Activated CD4-positive, alpha-beta T cell treated with anti-CD3 and anti-CD28 coated beads, Interleukin-2, amount 10 ng/mL, durations not matched to agents 24 days and 14 days (primary cell): ENCODE data around the gene UNK. TPM values are rescaled to one million over a fixed set of nuclear protein-coding genes. Genes with fewer than 3 reads are reported as not detected.
A peak's percentile ranks its signal among the peaks of the same experiment; 100 is the strongest.

Experiments used
- DNase-seq: peaks from one replicate; pipeline ENCODE4 v3.0.0; 2022
- H3K27ac Mint-ChIP-seq: one replicate; pipeline ENCODE4 v1.8.0; 2022; ENCODE audit warnings: mild to moderate bottlenecking, mixed read lengths
- H3K27me3 Mint-ChIP-seq: one replicate; pipeline ENCODE4 v1.8.0; 2022; ENCODE audit warnings: mixed read lengths
- H3K36me3 Mint-ChIP-seq: one replicate; pipeline ENCODE4 v1.8.0; 2022; ENCODE audit warnings: low read depth, mild to moderate bottlenecking, mixed read lengths
- H3K4me1 Mint-ChIP-seq: one replicate; pipeline ENCODE4 v1.8.0; 2021; ENCODE audit warnings: mixed read lengths
- H3K4me3 Mint-ChIP-seq: one replicate; pipeline ENCODE4 v1.8.0; 2022; ENCODE audit warnings: mild to moderate bottlenecking, moderate library complexity, mixed read lengths
- H3K9me3 Mint-ChIP-seq: one replicate; pipeline ENCODE4 v1.8.0; 2021; ENCODE audit warnings: mixed read lengths
- intact Hi-C: fragments of 100-400 bp; cut with micrococcal nuclease; formaldehyde crosslinking; loops from one replicate; pipeline ENCODE4 v1.15.1; 2023
- total RNA-seq: library from RNA; stranded (reverse); gene quantifications from 2 replicates; pipeline ENCODE4 v1.2.3, GENCODE V29; 2022

Gene UNK
- total RNA-seq, 1 donor from 2014 or later = 30.0 TPM

GRCh38 chr17:75749545-75750389 is 34.8 kb upstream of the UNK start:
- intact Hi-C loops = loop anchor here (1.0 to 10.0 kb wide), 3 partner anchors 78 to 325 kb away; partner anchors contain the start of gene SMIM5
- no peak overlapping the region for H3K4me3 Mint-ChIP-seq
- H3K9me3 Mint-ChIP-seq = no peaks in the 10 kb centered on the region
- H3K27ac Mint-ChIP-seq = no peak overlapping the region
- peaks cover 3% of the 10 kb centered on the region for H3K27me3 Mint-ChIP-seq
- H3K36me3 Mint-ChIP-seq = no peaks in the 10 kb centered on the region
- H3K4me1 Mint-ChIP-seq = peaks cover 18% of the 10 kb centered on the region
- peak; percentile 96 for DNase-seq

GRCh38 chr17:75750661-75751423 is 33.8 kb upstream of the UNK start:
- Mint-ChIP-seq H3K4me3 (no peak overlapping the region), H3K27ac (no peak overlapping the region), H3K4me1 (peaks cover 20% of the 10 kb centered on the region), H3K9me3 (no peaks in the 10 kb centered on the region), H3K27me3 (peaks cover 3% of the 10 kb centered on the region), H3K36me3 (no peaks in the 10 kb centered on the region)
- DNase-seq = no peak
- intact Hi-C loops = loop anchor here (1.0 to 5.0 kb wide), 2 partner anchors 76 to 118 kb away; partner anchors contain the start of gene SMIM5

DNA sequence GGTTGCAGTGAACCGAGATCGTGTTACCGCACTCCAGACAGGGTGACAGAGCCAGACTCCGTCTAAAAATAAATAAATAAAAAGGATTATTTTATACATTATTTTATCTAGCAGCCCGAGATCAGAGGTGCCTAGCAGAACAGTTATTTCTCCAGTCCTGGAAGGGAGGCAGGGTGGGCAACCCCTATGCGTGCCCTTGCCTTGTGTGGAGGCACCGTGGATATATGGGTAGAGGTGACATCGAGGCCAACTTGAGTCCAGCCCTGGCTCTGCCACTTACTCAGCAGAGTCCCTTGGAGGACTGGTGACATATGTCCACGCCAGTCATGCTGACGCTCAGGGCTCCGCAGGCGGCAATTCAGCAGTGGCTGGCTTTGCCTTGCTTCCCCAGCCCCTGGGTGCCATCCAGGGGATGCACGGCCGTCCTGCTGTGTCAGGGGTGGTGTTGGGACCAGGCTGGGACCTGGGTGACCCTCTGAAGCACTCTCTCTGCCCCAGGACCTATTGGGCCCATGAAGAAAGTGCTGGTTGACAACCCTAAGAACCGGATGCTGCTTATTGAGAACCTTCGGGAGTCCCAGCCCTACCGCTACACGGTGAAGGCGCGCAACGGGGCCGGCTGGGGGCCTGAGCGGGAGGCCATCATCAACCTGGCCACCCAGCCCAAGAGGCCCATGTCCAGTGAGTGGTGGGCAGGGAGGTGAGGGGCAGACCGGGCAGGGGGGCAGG is 32.8 kb upstream of the UNK start:
- intact Hi-C loops = loop anchor here (5.0 kb wide), 1 partner anchor 75 kb away; no protein-coding TSS in a partner anchor
- Mint-ChIP-seq H3K4me3 (no peak overlapping the region), H3K36me3 (no peaks in the 10 kb centered on the region), H3K9me3 (no peaks in the 10 kb centered on the region), H3K27ac (no peak overlapping the region), H3K4me1 (peaks cover 20% of the 10 kb centered on the region), H3K27me3 (peaks cover 3% of the 10 kb centered on the region)
- no peak for DNase-seq

DNA sequence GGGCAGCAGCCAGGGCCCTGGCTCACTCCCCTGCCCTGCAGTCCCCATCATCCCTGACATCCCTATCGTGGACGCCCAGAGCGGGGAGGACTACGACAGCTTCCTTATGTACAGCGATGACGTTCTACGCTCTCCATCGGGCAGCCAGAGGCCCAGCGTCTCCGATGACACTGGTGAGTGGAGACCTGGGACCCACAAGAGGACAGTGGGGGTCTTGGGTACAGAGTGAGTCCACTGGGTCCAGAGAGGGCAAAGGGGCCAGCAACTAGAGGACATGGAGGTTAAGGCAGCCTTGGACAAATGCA is 32.2 kb upstream of the UNK start:
- Mint-ChIP-seq H3K4me3 (no peak overlapping the region), H3K4me1 (peaks cover 20% of the 10 kb centered on the region), H3K36me3 (no peaks in the 10 kb centered on the region), H3K27ac (peak overlapping the region; percentile 62), H3K27me3 (peaks cover 3% of the 10 kb centered on the region), H3K9me3 (no peaks in the 10 kb centered on the region)
- DNase-seq = no peak
- intact Hi-C loops = loop anchor here (5.0 kb wide), 1 partner anchor 75 kb away; no protein-coding TSS in a partner anchor

DNA sequence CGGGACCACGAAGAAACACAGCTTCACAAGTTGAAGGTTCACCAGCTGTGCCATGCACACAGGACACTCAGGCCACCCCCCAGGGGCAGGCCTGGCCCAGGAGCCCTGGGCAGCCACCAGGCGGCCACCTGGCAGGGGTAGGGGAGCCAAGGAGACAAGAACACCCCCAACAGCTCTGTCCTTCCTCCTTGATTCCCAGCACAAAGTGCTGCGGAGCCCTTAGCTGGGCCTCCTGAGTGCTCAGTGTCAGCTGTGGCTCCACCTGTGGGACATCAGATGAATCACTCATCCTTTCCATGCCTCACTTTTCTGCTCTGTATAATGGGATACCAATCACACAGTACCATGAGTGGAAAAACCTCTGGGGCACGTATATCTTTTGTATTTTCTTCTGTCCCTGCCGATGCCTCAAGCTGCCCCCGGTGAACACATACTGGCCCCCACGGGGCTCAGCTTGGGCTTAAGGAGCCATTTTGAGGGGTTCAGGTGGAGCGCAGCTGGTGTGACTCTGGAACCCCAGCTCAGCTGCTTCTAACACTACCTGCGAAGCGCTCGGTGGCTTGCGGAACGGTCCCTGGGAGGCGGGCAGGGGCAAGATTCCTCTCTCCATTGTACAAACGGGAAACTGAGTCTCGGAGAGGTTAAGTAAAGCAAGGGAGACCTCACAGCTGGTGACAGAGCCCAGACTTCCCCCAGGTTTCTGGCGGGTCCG is 31.6 kb upstream of the UNK start:
- H3K36me3 Mint-ChIP-seq = peaks cover 3% of the 10 kb centered on the region
- H3K4me3 Mint-ChIP-seq = peak overlapping the region; percentile 75
- H3K9me3 Mint-ChIP-seq = no peaks in the 10 kb centered on the region
- intact Hi-C loops = loop anchor here (5.0 kb wide), 1 partner anchor 74 kb away; no protein-coding TSS in a partner anchor
- H3K27me3 Mint-ChIP-seq = no peaks in the 10 kb centered on the region
- DNase-seq = no peak
- H3K27ac Mint-ChIP-seq = peak overlapping the region; percentile 37
- peaks cover 16% of the 10 kb centered on the region for H3K4me1 Mint-ChIP-seq

DNA sequence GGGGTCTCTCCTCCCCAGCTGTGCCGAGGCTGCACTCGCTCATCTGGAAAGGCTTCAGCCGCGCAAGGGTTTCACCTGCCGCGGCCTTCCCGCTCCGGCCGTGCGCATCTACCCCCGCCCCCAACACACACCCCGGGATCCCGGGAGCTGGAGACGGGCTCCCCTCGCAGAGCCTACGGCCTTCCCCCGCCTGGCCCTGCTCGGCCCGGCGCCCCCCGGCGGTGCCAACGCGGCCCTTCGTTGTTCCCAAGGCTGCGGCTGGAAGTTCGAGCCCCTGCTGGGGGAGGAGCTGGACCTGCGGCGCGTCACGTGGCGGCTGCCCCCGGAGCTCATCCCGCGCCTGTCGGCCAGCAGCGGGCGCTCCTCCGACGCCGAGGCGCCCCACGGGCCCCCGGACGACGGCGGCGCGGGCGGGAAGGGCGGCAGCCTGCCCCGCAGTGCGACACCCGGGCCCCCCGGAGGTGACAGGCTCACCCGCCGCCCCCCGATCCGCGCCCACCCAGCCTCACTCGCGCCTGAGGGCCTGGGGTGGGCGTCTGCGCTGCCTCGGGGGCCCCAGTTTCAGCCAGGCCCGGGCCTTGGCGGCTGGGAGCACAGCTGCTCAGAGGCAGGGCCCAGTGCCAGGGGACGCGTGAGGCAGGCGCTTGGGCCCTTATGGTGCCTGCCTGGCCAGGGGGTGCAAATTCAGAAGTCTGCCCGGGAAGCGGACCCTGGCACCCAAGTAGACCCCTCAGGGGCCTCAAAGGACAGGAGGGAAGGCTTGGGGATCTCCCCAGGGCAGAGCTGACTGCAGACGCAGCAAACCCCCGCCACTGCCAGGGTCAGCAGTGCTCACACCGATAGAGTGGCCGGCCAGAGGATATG is 30.9 kb upstream of the UNK start:
- no peaks in the 10 kb centered on the region for H3K9me3 Mint-ChIP-seq

GRCh38 chr17:75754378-75755204 is 30.0 kb upstream of the UNK start:
- Mint-ChIP-seq H3K4me3 (peak overlapping the region; percentile 74), H3K4me1 (peaks cover 16% of the 10 kb centered on the region), H3K27me3 (no peaks in the 10 kb centered on the region), H3K27ac (peak overlapping the region; percentile 79), H3K9me3 (no peaks in the 10 kb centered on the region), H3K36me3 (peaks cover 3% of the 10 kb centered on the region)
- no peak for DNase-seq
- intact Hi-C loops = loop anchor here (5.0 kb wide), 1 partner anchor 73 kb away; no protein-coding TSS in a partner anchor

More for the DNA sequence above, 30.9 kb upstream of the UNK start:
- peak; percentile 93 for DNase-seq
- Mint-ChIP-seq H3K27me3 (no peaks in the 10 kb centered on the region), H3K4me1 (peaks cover 16% of the 10 kb centered on the region), H3K36me3 (peaks cover 3% of the 10 kb centered on the region), H3K27ac (no peak overlapping the region), H3K4me3 (peak overlapping the region; percentile 75)
- intact Hi-C loops = loop anchor here (5.0 kb wide), 1 partner anchor 74 kb away; no protein-coding TSS in a partner anchor

- Mint-ChIP-seq H3K4me1 (peaks cover 11% of the 10 kb centered on the region), H3K27ac (no peak overlapping the region), H3K9me3 (no peaks in the 10 kb centered on the region), H3K27me3 (no peaks in the 10 kb centered on the region), H3K36me3 (peaks cover 3% of the 10 kb centered on the region), H3K4me3 (peak overlapping the region; percentile 74)
- intact Hi-C loops = no loop called here
- no peak for DNase-seq
These were observed 29.3 kb upstream of the UNK start for GRCh38 chr17:75755205-75755901.

- intact Hi-C loops = no loop called here
- Mint-ChIP-seq H3K36me3 (peaks cover 3% of the 10 kb centered on the region), H3K9me3 (no peaks in the 10 kb centered on the region), H3K27me3 (no peaks in the 10 kb centered on the region), H3K4me3 (no peak overlapping the region), H3K27ac (no peak overlapping the region), H3K4me1 (peaks cover 11% of the 10 kb centered on the region)
- no peak for DNase-seq
These were observed 28.6 kb upstream of the UNK start for GRCh38 chr17:75755990-75756389.

GRCh38 chr17:75756451-75757085 is 28.0 kb upstream of the UNK start:
- H3K27me3 Mint-ChIP-seq = no peaks in the 10 kb centered on the region
- no peak overlapping the region for H3K4me3 Mint-ChIP-seq
- peaks cover 11% of the 10 kb centered on the region for H3K4me1 Mint-ChIP-seq
- H3K27ac Mint-ChIP-seq = no peak overlapping the region
- intact Hi-C loops = no loop called here
- H3K36me3 Mint-ChIP-seq = peaks cover 3% of the 10 kb centered on the region
- no peak for DNase-seq
- no peaks in the 10 kb centered on the region for H3K9me3 Mint-ChIP-seq

GRCh38 chr17:75757086-75757681 is 27.4 kb upstream of the UNK start:
- Mint-ChIP-seq H3K9me3 (no peaks in the 10 kb centered on the region), H3K36me3 (peaks cover 3% of the 10 kb centered on the region), H3K4me3 (no peak overlapping the region), H3K27ac (no peak overlapping the region), H3K4me1 (peaks cover 11% of the 10 kb centered on the region), H3K27me3 (no peaks in the 10 kb centered on the region)
- DNase-seq = no peak
- intact Hi-C loops = no loop called here
